Measurements from ENCODE around the gene NSRP1.
A peak's percentile ranks its signal among the peaks of the same experiment; 100 is the strongest.

Gene NSRP1

GRCh38 chr17:30104575-30105339, 11.9 kb upstream of the NSRP1 start (continued):
- no peak for TF ChIP-seq ZNF121 (tag by site-specific recombination; IDR thresholded peaks at IDR 0.05)
- no peak for TF ChIP-seq KLF9 (tag by site-specific recombination; IDR thresholded peaks at IDR 0.05; ENCODE audit: low read depth)
- peak; percentile 54; the same call in 1 of the 2 replicates for TF ChIP-seq ZNF600 (tag by site-specific recombination; IDR thresholded peaks at IDR 0.05)
- TF ChIP-seq, protein P1, sequence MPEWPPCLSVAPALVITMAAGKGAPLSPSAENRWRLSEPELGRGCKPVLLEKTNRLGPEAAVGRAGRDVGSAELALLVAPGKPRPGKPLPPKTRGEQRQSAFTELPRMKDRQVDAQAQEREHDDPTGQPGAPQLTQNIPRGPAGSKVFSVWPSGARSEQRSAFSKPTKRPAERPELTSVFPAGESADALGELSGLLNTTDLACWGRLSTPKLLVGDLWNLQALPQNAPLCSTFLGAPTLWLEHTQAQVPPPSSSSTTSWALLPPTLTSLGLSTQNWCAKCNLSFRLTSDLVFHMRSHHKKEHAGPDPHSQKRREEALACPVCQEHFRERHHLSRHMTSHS (tag by site-specific recombination; IDR thresholded peaks at IDR 0.05) = 0 out of 2 replicates have a peak, but pooled peaks have one; percentile 17
- no peak for TF ChIP-seq ZNF510 (tag by site-specific recombination; IDR thresholded peaks at IDR 0.05; ENCODE audit: insufficient replicate concordance)
- TF ChIP-seq, protein P2, sequence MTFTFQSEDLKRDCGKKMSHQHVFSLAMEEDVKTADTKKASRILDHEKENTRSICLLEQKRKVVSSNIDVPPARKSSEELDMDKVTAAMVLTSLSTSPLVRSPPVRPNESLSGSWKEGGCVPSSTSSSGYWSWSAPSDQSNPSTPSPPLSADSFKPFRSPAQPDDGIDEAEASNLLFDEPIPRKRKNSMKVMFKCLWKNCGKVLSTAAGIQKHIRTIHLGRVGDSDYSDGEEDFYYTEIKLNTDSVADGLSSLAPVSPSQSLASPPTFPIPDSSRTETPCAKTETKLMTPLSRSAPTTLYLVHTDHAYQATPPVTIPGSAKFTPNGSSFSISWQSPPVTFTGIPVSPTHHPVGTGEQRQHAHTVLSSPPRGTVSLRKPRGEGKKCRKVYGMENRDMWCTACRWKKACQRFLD (tag by site-specific recombination; IDR thresholded peaks at IDR 0.05) = no peak
- TF ChIP-seq ZSCAN30 (tag by site-specific recombination; IDR thresholded peaks at IDR 0.05) = no peak
- TF ChIP-seq ZNF266 (tag by site-specific recombination; IDR thresholded peaks at IDR 0.05; ENCODE audit: low read depth) = no peak
- no peak for TF ChIP-seq ZNF138 (tag by site-specific recombination; IDR thresholded peaks at IDR 0.05; ENCODE audit: borderline replicate concordance)
- TF ChIP-seq, protein P3, sequence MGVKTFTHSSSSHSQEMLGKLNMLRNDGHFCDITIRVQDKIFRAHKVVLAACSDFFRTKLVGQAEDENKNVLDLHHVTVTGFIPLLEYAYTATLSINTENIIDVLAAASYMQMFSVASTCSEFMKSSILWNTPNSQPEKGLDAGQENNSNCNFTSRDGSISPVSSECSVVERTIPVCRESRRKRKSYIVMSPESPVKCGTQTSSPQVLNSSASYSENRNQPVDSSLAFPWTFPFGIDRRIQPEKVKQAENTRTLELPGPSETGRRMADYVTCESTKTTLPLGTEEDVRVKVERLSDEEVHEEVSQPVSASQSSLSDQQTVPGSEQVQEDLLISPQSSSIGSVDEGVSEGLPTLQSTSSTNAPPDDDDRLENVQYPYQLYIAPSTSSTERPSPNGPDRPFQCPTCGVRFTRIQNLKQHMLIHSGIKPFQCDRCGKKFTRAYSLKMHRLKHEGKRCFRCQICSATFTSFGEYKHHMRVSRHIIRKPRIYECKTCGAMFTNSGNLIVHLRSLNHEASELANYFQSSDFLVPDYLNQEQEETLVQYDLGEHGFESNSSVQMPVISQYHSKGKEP (tag by site-specific recombination; IDR thresholded peaks at IDR 0.05) = no peak
- TF ChIP-seq, protein P4, sequence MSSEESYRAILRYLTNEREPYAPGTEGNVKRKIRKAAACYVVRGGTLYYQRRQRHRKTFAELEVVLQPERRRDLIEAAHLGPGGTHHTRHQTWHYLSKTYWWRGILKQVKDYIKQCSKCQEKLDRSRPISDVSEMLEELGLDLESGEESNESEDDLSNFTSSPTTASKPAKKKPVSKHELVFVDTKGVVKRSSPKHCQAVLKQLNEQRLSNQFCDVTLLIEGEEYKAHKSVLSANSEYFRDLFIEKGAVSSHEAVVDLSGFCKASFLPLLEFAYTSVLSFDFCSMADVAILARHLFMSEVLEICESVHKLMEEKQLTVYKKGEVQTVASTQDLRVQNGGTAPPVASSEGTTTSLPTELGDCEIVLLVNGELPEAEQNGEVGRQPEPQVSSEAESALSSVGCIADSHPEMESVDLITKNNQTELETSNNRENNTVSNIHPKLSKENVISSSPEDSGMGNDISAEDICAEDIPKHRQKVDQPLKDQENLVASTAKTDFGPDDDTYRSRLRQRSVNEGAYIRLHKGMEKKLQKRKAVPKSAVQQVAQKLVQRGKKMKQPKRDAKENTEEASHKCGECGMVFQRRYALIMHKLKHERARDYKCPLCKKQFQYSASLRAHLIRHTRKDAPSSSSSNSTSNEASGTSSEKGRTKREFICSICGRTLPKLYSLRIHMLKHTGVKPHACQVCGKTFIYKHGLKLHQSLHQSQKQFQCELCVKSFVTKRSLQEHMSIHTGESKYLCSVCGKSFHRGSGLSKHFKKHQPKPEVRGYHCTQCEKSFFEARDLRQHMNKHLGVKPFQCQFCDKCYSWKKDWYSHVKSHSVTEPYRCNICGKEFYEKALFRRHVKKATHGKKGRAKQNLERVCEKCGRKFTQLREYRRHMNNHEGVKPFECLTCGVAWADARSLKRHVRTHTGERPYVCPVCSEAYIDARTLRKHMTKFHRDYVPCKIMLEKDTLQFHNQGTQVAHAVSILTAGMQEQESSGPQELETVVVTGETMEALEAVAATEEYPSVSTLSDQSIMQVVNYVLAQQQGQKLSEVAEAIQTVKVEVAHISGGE (tag by site-specific recombination; conservative IDR thresholded peaks at IDR 0.05; ENCODE audit: low read depth) = peak; percentile 30; the same call in 1 of the 2 replicates
- no peak for TF ChIP-seq ZNF302 (tag by site-specific recombination; IDR thresholded peaks at IDR 0.05; ENCODE audit: low read depth)
- TF ChIP-seq, protein P5, sequence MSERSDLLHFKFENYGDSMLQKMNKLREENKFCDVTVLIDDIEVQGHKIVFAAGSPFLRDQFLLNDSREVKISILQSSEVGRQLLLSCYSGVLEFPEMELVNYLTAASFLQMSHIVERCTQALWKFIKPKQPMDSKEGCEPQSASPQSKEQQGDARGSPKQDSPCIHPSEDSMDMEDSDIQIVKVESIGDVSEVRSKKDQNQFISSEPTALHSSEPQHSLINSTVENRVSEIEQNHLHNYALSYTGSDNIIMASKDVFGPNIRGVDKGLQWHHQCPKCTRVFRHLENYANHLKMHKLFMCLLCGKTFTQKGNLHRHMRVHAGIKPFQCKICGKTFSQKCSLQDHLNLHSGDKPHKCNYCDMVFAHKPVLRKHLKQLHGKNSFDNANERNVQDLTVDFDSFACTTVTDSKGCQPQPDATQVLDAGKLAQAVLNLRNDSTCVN (tag by site-specific recombination; optimal IDR thresholded peaks at IDR 0.05) = no peak
- TF ChIP-seq WT1 (tag by site-specific recombination; IDR thresholded peaks at IDR 0.05) = no peak
- TF ChIP-seq SP7 (tag by site-specific recombination; IDR thresholded peaks at IDR 0.05) = peak; percentile 81
- TF ChIP-seq, protein P6, sequence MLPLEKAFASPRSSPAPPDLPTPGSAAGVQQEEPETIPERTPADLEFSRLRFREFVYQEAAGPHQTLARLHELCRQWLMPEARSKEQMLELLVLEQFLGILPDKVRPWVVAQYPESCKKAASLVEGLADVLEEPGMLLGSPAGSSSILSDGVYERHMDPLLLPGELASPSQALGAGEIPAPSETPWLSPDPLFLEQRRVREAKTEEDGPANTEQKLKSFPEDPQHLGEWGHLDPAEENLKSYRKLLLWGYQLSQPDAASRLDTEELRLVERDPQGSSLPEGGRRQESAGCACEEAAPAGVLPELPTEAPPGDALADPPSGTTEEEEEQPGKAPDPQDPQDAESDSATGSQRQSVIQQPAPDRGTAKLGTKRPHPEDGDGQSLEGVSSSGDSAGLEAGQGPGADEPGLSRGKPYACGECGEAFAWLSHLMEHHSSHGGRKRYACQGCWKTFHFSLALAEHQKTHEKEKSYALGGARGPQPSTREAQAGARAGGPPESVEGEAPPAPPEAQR (tag by site-specific recombination; IDR thresholded peaks at IDR 0.05) = no peak
- no peak for TF ChIP-seq ZNF16 (tag by site-specific recombination; IDR thresholded peaks at IDR 0.05; ENCODE audit: low read depth)
- TF ChIP-seq ZNF48 (tag by site-specific recombination; IDR thresholded peaks at IDR 0.05) = no peak
- no peak for TF ChIP-seq AEBP2 (tag by site-specific recombination; IDR thresholded peaks at IDR 0.05; ENCODE audit: borderline replicate concordance)
- TF ChIP-seq ZNF792 (tag by site-specific recombination; IDR thresholded peaks at IDR 0.05) = no peak
- TF ChIP-seq ZNF391 (tag by site-specific recombination; IDR thresholded peaks at IDR 0.05; ENCODE audit: borderline replicate concordance, low read depth) = peak; percentile 45; the same call in 1 of the 2 replicates
- TF ChIP-seq ZNF404 (tag by site-specific recombination; IDR thresholded peaks at IDR 0.05) = no peak
- TF ChIP-seq ZNF184 (tag by site-specific recombination; IDR thresholded peaks at IDR 0.05) = no peak
- TF ChIP-seq ZNF843 (tag by site-specific recombination; IDR thresholded peaks at IDR 0.05) = 0 out of 2 replicates have a peak, but pooled peaks have one; percentile 33
- no peak for TF ChIP-seq INSM2 (tag by site-specific recombination; IDR thresholded peaks at IDR 0.05)
- no peak for TF ChIP-seq ZNF211 (tag by site-specific recombination; IDR thresholded peaks at IDR 0.05; ENCODE audit: low read depth)
